Gastrocnemius medialis (tissue), 4 donors: Measurements from ENCODE around the gene MYO3B.

Experiments
- CTCF ChIP-seq, 5 experiments: fragments of 450-650 bp in 3 of 5; fragments of 200-600 bp in 2 of 5; sonication (generic) in 2 of 5; IDR thresholded peaks in 4 of 5; conservative IDR thresholded peaks in 1 of 5; 1 replicate in 4 of 5; 2 replicates in 1 of 5; pipeline ENCODE4 v1.5.1; 2016 to 2019; ENCODE audit warnings: antibody characterized with exemption in 5 of 5, mild to moderate bottlenecking in 3 of 5, moderate library complexity in 3 of 5
- POLR2A ChIP-seq, 2 donors: fragments of 450-650 bp; IDR thresholded peaks; one replicate each; pipeline ENCODE4 v1.6.1; 2017; ENCODE audit warnings: antibody characterized with exemption in 2 of 2, mild to moderate bottlenecking in 2 of 2, moderate library complexity in 2 of 2

- no peak for TF ChIP-seq CTCF (IDR thresholded peaks at IDR 0.05 in 4 of 5, conservative IDR thresholded peaks at IDR 0.05 in 1 of 5)
- no peak for TF ChIP-seq POLR2A (IDR thresholded peaks at IDR 0.05)
These were observed 410.8 kb downstream of the MYO3B start for GRCh38 chr2:170588729-170589128.
